GM21723 (cell line): ENCODE measurements around the gene MYBL2.

ENCODE experiments used
- ATAC-seq: cut with Tn5 transposase; IDR thresholded peaks from one replicate; pipeline ENCODE4 v1.9.1; 2021; ENCODE audit warnings: mild to moderate bottlenecking, moderate library complexity; ENCODE audit not compliant: unreplicated experiment

The MYBL2 gene

DNA sequence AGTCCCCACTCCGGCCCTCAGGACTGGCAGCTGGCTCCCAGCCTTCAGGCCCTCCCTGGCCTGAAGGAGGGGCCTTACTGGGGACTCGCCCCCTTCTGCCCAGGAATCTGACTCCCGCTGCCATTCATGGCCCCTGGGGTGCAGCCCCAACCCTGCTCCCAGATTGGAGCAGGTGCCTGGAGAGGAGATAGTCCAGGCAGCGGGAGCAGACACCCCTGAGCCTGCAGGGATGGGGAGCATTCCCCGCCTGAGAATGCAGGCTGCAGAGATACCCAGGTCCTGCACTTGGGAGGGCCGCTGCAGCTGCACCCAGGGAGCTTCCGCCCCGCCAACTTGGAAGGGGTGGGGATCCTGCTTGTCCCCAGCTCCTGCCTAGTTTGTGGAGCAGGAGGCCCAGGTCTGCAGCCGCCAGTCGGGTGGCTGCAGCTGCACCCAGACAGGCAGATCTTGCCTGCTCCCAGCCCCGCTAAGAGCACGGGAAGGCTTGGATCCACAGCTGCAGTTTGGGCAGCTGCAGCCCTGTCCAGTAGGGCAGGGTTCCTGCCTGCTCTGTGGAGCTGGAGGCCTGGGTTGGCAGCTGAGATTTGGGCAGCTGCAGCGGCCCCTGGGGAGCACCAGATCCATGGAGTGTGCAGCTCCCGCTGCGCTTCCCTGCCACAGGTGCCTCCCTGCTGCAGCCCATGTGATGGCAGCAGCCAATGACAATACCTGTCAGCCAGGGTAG is 54.7 kb downstream of the MYBL2 start:
- ATAC-seq = no peak

DNA sequence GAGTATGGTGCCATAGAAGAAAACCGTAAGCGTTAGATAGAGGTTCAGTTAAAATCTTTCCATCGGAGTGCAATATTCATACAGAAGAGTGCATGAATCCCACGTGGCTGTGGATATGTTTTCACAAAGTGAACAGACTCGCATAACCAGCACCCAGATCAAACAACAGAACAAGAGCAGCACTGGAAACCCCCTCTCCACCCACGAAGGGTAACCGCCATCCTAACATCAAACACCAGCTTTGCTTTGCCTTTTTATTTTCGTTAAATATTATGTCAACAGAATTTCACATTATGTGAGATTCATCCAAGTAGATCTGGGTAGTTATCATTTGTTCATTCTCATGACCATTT is 55.2 kb downstream of the MYBL2 start:
- ATAC-seq = no peak

DNA sequence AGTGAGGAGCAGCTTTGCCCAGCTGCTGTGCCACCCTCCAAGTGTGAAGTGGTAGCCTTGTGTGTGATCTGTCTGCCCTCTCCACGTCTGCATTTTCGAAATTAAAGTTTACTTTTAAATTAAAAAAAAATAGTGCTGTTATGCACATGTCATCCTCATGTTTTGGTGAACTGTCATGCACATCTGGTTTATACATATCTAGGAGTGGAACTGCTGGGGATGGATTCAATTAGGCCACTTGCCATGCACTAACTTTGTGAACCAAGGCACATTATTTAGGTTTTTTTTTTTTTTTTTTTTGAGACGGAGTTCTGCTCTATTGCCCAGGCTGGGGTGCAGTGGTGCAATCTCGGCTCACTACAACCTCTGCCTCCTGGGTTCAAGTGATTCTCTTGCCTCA is 56.3 kb downstream of the MYBL2 start:
- ATAC-seq = no peak

DNA sequence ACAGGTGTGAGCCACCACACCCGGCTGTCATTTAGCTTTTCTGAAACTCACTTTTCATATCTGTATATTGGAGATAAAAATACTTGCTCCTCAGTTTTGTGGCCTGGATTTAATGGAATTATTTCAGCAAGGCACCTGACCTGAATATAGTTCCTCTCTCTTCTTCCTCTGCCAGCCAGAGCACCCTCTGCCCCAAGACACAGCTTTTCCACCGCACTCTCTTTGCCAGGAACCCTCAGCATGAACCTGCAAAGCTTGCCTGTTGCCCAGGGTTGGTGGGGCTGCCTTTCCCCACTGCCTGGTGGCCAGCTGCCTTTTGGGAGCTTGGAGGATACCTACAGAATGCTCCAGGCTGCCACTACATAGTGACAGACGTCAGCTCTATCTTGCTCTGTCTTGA is 56.8 kb downstream of the MYBL2 start:
- no peak for ATAC-seq

DNA sequence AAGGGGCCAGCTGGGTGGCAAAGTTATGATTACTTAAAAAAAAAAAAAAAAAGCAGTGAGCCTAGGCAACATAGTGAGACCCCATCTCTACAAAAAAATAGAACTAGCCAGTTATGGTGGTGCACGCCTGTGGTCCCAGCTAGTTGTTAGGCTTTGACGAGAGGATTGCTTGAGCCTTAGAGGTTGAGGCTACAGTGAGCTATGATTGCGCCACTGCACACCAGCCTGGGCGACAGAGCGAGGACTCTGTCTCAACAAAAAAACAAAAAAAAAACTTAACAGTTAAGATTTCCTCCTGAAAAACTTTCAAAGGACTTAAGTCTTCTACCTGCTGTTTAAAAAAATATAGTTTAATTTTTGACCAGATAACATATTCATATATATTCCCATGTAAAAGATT is 57.5 kb downstream of the MYBL2 start:
- no peak for ATAC-seq

DNA sequence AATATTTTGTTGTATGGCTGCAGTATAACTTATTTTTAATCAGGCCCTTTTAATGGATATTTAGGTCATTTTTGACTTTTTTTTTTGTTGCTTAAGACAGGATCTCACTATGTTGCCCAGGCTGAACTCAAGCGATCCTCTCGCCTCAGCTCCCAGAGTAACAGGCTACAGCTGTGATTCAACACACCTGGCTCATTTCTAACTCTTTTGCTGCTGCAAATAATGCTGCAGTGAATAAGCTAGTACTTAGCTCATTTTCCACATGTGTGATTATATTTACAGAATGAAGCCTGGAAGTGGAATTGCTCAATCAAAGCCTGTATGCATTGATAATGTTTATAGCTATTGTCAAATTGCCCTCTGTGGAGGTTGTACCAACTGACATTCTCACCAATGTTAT is 58.8 kb downstream of the MYBL2 start:
- no peak for ATAC-seq

DNA sequence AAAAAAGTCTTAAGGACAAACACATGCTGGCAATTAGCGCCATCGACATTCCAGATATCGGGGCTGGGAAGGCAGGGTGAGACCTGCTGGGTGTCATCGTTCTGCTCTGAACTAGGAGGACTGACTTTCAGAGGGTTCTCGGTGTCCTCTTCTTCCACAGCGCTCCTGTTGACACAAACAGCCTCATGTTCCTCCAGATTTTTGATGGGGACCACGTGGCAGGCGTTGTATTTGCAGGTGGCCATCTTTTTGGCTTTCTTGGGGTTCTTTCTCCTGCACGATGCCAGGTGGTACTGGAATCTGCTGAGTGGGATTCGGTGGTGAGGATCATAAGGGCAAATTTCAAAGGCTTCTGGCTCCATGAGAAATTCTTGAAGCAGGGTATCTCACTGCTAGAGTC is 59.4 kb downstream of the MYBL2 start:
- ATAC-seq = no peak

DNA sequence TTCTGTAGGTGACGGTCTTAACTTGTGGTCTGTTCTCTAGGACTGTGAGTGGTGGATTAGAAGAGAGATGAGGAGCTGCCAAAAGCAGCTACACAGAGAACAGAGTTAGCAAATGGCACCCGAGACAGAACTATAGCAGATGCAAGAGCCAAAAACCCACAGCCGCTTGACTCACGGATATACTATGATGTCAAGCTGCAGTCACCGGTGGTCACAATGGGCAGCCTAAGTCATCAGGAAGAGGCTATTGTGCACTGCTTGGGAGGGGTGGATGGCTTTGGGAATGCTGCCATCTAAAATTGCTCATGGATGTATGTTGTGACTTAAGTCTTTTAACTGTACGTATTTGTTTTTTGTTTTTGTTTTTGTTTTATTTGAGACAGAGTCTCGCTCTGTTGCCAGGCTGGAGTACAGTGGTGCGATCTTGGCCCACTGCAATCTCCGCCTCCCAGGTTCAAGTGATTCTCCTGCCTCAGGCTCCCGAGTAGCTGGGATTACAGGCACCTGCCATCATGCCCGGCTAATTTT is 60.0 kb downstream of the MYBL2 start, which contains the start of gene GTSF1L:
Gene GTSF1L (minus strand): TSS at position 192 of the 528 bp plus-strand sequence. CDS start 308 bp downstream, outside the sequence.
- ATAC-seq = no peak

DNA sequence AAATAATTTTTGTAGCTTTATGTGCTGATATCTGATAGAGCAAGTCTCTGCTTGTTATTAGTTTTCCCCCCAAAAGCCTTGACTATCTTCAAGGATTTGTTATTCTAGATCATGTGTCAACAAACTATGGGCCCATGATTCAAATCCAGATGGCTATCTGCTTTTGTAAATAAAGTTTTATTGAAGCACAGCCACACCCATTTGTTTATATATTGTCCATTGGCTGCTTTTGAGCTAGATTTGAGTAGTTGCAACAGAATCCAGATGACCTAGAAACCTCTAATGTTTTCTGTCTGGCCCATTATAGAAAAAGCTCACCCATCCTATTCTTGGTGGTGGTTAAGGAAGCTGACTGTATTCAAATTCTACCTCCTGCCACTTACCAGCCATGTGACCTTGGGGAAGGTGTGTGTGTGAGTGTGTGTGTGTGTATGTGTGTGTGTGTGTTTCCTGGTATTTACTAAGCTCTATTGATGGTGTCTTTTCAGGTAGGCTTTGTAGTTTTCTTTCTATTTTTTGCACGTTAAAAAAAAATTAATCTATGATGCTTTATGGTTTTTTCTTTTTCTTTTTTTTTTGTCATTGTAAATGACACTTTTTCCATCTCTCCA is 61.2 kb downstream of the MYBL2 start:
- no peak for ATAC-seq

DNA sequence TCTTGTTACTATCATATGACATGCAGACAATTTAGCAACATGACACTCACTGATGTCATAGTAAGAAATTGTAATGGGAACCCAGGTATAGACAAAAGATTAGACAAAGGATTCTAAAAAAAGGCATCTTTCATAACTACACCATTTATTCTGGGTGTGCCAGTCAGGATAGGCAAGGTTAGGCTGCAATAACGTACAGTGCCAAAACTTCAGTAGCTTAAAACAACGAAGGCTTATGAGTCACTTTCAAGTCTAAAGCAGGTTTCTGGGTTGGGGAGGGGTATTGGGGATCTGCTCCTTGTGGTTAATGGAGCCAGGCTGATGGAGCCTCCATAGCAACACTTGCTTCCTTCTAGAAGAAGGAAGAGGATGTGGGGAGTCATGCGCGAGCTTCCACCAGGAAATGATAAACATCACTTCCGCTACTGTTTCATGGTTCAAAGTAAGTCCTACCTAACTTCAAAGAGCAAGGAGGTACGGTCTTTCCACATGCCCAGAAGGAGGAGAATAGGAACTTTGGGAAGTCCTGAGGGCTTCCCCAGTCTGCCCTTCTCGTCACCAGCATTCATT is 61.9 kb downstream of the MYBL2 start:
- ATAC-seq = no peak

DNA sequence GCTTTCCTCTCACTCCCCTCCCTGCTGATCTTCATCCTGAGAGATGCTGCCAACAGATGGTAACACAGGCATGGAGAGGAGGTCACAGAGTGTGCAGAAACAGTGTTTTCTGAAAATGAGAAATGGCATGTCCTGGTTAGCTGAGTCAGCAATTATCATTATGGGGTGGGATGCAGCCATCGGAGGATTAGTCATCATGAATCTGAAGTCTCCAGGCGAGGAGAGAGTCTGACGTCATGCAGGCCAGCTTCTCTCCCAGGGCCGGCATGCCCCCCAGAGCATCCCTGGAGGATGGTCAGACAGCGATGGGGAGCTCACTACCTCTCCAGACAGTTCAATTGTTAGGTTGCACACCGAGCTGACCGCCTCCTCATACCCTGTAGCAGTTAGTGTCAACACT is 64.6 kb downstream of the MYBL2 start:
- ATAC-seq = no peak

DNA sequence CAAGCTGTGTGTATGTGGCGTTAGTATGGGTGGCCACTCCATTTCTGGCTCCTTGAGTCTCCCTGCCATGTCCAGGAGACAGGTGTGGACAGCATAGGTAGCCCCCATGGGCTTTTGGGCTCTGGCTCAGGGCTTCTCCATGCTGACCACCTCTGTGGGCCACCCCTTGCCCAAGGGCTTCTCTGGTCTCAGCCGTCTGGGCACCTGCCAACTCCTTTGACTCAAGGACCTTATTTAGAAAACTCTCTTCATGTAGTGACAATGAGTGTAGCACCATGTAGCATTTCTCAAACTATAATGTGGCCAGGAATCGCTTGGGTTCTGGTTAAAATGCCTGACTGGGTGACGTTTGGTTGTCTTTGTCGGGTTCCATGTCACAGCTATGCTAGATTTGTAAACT is 65.0 kb downstream of the MYBL2 start:
- no peak for ATAC-seq

DNA sequence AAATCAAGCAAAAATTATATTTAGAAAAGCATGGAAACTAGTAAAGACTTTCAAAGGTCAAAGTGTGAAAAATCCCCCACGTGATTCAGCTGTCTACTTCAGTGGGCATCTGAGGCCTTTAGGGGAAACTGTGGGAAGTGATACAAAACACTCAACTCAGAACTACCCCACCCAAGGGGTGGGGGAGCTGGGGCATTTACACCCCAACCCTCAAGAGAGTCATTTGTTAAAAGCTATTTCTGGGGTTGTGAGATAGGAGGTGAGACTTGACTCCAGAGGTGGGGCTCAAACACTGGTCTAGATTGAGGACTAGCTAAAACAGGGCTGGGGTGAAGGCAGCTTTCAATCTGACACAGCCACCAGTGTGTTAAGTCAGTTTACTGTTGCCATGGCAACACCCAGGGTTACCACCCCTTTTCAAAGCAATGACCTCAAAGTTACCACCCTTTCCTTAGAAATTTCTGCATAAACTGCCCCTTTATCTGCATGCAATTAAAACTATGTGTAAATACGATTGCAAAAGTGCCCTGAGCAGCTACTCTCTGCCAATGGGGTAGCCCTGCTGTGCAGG is 69.8 kb downstream of the MYBL2 start:
- ATAC-seq = peak; percentile 78

DNA sequence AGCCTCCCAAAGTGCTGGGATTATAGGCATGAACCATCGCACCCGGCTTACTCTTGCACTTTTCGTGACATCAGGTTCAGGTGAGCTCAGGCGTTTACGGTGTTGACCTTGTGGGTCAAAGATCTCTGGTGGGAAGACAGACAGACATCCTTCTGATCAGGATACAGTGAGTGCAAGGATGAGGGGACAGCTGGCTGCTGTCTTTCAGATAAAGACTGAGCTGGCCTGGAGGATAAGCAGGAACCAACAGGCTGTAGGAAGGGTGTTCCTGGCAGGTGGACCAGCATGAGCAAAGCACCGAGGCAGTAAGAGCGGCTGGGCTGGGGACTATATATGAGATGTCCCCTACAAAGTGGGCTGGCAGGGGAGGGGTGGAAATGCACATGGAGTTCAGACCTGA is 71.0 kb downstream of the MYBL2 start:
- ATAC-seq = no peak

DNA sequence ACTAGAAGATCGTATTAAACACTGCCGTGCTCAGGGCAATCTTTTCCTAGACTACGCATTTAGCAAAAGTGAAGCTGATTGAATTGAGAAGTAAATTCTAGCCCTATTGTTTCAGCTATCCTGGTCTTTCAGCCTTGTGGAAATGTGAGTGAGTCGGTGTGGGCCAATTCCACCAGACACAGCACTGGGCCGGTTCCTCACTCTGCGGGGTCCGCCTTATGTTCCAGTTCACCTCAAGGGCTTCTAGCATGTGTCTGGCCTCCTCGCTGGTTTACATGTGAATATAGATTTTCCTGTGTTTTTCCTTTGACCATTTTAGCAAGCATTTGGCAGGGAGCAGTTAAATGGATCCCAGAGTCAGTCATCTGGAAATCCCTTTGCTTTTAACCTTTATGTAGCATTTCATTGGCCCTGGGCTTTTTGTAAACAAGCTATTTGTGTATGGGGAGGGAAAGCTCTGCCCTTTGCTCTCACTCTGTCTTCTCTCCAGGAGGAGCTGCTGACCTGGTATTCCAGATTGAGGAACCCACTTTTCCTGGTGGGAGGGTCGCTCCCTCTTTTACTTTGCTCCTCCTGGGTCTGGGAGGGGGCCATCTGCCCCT is 72.3 kb downstream of the MYBL2 start:
- ATAC-seq = no peak

DNA sequence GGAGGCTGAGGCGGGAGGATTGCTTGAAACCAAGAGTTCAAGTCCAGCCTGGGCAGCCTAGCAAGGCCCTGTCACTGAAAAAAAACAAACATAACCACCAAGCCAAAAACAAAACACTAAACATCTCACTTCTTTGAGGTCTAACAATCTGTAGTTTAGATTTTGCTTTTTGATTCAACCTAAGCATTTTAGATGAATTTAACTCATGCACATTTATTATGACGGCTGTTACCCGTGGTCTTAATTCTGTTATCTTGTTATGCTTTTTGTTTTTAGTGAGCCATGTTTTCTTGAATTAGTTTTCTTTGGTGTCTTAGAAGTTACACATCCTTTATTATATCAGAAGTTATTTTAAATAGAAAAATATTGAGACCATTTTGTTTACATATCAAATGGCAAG is 73.7 kb downstream of the MYBL2 start:
- ATAC-seq = no peak

DNA sequence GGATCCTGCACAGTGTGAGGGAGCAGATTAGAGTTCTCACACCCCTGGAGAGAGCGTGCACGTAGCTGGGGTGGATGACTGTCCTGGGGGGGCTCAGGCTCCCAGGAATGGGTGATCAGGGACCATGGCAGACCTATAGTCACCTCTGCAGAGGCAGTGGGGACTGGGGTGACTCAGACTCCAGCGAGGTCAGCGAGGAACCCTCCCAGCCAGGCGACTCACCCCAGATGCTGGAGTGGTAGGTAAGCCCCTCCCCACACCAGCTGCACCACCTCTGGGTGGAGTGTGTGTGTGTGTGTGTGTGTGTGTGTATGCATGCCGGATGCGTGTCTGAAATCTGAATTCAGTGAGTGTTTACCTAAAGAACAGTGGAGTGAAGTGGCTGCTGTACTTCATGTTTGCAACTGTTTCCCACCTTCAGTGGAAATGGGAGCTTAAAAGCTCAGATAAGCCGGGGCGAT is 77.3 kb downstream of the MYBL2 start:
- no peak for ATAC-seq

DNA sequence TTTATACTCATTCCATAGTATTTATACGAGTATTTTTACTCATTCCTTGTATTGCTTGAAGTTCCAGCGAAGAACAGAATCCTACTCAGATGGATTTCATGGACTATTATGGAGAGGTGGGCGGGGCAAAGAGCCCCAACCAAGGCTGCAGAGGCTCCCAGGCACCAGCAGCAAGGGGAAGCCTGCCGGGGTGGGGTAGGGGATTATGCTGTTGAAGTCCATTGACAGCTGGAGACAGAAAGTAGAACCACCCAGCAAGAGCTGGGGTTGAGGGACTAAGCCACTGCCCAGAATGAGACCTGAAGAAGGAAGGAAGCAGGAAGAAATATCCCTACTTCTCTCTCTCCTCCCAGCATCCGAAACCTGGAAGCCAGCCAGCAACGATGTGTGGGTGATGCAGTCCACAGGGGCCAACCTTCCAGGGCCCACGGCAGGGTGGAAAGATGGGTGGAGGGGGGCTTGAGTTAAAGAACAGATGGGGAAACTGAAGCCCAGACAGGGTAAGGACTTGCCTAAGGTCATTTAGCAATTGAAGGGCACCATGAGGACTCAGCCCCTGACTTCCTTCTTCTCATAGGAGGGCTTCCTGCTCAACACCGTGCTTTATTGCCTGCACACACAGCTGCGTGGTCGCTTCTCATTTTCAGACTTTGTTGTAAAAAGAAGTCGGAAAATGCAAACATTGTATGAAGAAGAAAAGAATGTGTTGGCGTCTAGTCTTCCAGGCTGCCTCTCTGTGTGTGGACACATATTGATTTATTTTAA is 78.2 kb downstream of the MYBL2 start:
- ATAC-seq = no peak

DNA sequence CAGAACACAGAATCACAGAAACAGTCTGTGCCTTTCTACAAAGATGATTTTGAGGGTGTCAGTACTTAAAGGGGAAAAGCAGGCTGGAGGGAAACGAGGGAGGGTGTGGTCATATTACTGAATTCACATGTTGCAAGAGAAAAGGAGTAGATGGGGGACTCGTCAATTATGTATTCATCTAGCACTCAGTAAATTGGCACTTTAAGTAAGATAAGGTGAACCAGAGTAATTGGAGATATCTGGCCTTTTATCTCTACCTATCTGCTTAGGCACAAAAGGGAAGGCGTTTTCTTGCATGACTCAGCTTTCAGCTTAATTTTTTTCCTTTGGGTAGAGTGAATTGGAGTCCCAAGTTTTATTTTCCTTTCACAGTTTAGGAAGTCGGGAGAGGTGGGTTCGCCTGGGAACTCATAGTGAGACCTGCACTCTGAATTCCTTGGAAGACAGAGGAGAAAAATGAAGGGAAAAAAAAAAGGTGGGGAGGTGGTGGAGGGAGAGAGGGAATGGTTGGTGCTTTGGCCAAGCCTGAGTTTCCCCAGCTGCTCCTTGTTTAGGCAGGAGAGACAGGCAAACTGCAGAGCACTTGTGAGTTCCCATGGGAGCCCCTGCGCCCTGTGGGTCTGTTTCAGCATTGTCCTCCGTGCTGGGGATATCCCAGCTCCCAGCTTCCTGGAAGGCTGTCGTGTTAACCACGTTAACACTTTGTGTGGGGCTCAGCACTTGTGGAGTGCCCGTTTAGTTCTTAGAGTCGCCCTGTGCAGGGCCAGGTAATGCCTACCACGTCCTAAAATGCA is 79.6 kb downstream of the MYBL2 start:
- no peak for ATAC-seq

DNA sequence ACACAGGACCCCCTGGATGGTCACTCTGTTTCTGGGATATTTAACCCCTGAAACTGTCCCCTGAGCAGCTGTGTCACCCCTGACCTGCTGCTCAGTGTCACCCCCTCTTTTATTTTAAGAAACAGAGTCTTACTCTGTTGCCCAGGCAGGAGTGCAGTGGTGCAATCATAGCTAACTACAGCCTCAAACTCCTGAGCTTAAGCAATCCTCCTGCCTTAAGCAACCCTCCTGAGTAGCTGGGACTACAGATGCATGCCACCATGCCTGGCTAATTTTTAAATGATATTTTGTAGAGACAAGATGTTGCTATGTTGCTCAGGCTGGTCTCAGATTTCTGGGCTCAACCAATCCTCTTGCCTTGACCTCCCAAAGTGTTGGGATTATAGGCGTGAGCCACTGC is 81.4 kb downstream of the MYBL2 start:
- ATAC-seq = no peak
